BE2C (cell line): ENCODE measurements around the gene KRTAP10-5.

Source experiments
- DNase-seq: peaks from one replicate; pipeline ENCODE4 v3.0.0-alpha.2; 2020
- H3K27me3 ChIP-seq: fragments of 250-450 bp; sonication (Bioruptor Pico); 2 replicates; pipeline ENCODE4 v1.5.1; 2020; ENCODE audit warnings: mild to moderate bottlenecking
- H3K36me3 ChIP-seq: fragments of 250-450 bp; sonication (Bioruptor Pico); 2 replicates; pipeline ENCODE4 v1.5.1; 2020; ENCODE audit warnings: mild to moderate bottlenecking
- H3K4me1 ChIP-seq: fragments of 250-450 bp; sonication (Bioruptor Pico); 2 replicates; pipeline ENCODE4 v1.5.1; 2020
- H3K4me3 ChIP-seq: 2 replicates; pipeline ENCODE4 v1.5.1; 2011; ENCODE audit warnings: low read depth, low read length
- H3K9me3 ChIP-seq: fragments of 250-450 bp; sonication (Bioruptor Pico); 2 replicates; pipeline ENCODE4 v1.5.1; 2020
- CTCF ChIP-seq: IDR thresholded peaks from 2 replicates; pipeline ENCODE4 v1.5.1; 2012; ENCODE audit warnings: mild to moderate bottlenecking, low read depth, low read length

The KRTAP10-5 gene

DNA sequence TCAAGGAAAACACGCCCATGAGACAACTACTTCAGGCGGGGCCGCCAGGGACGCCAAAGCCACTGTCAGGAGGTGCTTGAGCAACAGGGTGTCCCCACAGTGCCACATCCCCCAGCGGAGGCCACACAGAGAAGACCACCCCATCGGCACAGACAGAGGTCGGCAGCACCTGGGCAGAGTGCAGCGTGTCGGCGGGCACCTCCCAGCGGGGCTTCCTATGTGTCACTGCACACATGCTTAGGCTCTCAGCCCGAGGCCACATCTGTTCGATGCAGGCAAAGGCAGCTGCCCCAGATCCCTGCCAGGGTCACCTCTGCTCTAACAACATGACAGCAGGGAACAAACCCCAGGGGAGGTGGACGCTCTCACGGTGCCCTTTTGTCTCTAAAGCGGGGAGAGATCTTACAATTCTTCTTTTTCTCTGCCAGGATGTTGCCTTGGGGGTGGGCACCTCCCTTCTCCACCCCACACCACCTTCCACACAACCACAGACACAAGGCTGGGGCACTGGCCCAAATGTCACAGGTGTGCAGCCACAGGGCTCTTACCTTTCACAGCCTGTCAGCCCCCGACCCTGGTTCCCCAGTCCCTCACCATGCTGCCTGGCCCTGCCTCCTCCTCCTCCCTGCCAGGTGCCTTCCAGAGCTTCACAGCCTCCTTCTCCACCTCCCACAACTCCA lies 35.6 kb upstream of the KRTAP10-5 start:
- Histone ChIP-seq H3K4me1 (no peaks in the 10 kb centered on the region), H3K9me3 (no peaks in the 10 kb centered on the region), H3K36me3 (no peaks in the 10 kb centered on the region), H3K27me3 (peaks cover 11% of the 10 kb centered on the region), H3K4me3 (no peak overlapping the region)
- DNase-seq: no peak
- TF ChIP-seq CTCF: no peak

- Histone ChIP-seq H3K9me3 (no peaks in the 10 kb centered on the region), H3K4me1 (no peaks in the 10 kb centered on the region), H3K36me3 (no peaks in the 10 kb centered on the region), H3K27me3 (peaks cover 11% of the 10 kb centered on the region), H3K4me3 (no peak overlapping the region)
- DNase-seq: no peak
- TF ChIP-seq CTCF: no peak
Measured at GRCh38 chr21:44615466-44615865, 35.1 kb upstream of the KRTAP10-5 start.

DNA sequence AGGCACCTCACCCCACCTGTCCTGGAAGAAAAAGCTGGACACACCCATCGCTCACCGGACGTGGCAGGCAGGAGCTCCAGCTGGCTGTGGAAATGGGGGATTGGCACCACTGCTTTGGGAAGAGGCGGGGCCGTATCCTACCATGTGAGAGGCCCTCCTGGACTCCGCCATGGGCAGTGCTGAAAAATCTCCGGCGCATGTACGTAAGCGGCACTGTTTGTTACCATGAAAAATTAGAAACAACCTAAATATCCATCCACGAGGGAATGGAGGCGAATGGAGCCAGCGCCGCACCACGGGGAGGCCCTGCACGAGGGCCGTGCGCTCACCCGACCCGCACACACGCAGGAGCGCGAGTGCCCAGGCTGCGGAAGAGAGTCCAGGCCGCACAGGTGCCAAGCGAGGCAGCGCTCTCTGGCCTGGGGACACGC lies 34.6 kb upstream of the KRTAP10-5 start:
- TF ChIP-seq CTCF: no peak
- no peaks in the 10 kb centered on the region for H3K9me3 ChIP-seq
- DNase-seq: no peak
- H3K36me3 ChIP-seq: no peaks in the 10 kb centered on the region
- peaks cover 11% of the 10 kb centered on the region for H3K27me3 ChIP-seq
- H3K4me1 ChIP-seq: no peaks in the 10 kb centered on the region
- no peak overlapping the region for H3K4me3 ChIP-seq

GRCh38 chr21:44614161-44614631 lies 33.8 kb upstream of the KRTAP10-5 start:
- H3K4me3 ChIP-seq: no peak overlapping the region
- no peak for TF ChIP-seq CTCF
- no peak for DNase-seq
- no peaks in the 10 kb centered on the region for H3K9me3 ChIP-seq
- peaks cover 11% of the 10 kb centered on the region for H3K27me3 ChIP-seq
- no peaks in the 10 kb centered on the region for H3K36me3 ChIP-seq
- no peaks in the 10 kb centered on the region for H3K4me1 ChIP-seq

DNA sequence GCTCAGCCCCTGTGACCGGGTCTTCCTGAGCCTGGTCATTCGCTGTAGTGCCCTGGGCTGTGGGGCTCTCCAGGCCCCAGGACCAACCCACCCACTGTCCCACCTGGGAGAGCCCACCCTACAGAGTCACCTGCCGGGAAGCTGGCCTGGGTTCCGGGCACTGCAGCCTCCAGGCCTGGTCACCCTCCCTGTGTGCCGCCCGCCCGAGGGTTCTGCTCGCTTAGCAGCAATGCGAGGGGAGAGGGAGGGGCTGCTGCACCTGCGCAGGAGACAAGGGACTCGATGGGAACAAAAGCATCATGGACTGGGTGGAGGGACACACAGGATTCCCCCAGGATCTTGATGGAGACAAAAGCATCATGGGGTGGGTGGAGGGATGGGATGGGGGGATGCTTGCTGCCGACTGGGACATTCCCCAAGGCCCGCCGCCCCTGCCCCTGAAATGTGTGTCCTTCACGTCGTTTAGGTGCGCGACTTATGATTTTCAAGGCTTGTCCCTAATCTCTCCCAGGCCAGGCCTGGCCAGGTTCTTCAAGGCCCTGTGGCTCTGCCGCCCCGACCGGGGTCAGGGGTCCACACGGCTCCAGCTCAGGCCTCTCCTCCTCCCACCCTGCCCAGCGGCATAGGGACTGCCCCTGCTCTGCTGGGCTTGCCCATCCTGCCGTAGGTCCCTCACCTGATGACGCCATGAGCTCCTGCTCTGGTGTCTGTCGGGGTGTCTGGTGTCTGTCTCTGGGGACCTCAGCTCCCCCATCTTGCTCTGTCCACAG lies 33.2 kb upstream of the KRTAP10-5 start:
- Histone ChIP-seq H3K36me3 (no peaks in the 10 kb centered on the region), H3K4me1 (no peaks in the 10 kb centered on the region), H3K4me3 (no peak overlapping the region), H3K27me3 (peaks cover 11% of the 10 kb centered on the region), H3K9me3 (no peaks in the 10 kb centered on the region)
- no peak for DNase-seq
- no peak for TF ChIP-seq CTCF
